HL-60 (cell line): ENCODE data around the gene CER1.

Experiments
- CTCF ChIP-seq: IDR thresholded peaks from one replicate; pipeline ENCODE4 v1.5.1; 2011; ENCODE audit warnings: low read length, control low read depth, inconsistent platforms; ENCODE audit not compliant: insufficient read depth
- SPI1 ChIP-seq: IDR thresholded peaks from 2 replicates; pipeline ENCODE4 v1.6.1; 2012; ENCODE audit warnings: low read depth, mild to moderate bottlenecking, borderline replicate concordance

DNA sequence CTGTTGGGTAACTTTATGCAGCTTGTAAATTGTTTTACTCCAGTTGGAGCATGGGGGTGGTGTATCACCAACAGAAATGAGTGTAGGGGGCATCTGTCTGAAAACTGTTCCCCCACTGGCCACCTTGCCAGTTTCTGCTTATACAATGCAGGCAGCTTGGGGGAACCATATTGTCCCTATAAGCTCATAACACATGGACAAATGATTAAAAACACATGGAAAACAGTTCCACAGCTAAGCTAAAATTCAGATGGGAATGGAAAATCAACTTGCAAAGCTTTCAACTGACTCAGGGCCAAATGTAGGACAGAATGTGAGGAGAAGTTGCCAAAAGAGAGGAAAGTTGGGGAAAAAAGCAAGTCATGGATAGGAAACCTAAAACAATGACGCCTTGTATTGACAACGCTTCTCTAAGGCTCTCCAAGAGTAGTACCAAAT is 7.9 kb upstream of the CER1 start:
- no peak for TF ChIP-seq SPI1
- no peak for TF ChIP-seq CTCF
